Measurements from ENCODE around the gene IFT88. TPM values are rescaled to one million over a fixed set of nuclear protein-coding genes. Genes with fewer than 3 reads are reported as not detected.

The IFT88 gene, protein sequence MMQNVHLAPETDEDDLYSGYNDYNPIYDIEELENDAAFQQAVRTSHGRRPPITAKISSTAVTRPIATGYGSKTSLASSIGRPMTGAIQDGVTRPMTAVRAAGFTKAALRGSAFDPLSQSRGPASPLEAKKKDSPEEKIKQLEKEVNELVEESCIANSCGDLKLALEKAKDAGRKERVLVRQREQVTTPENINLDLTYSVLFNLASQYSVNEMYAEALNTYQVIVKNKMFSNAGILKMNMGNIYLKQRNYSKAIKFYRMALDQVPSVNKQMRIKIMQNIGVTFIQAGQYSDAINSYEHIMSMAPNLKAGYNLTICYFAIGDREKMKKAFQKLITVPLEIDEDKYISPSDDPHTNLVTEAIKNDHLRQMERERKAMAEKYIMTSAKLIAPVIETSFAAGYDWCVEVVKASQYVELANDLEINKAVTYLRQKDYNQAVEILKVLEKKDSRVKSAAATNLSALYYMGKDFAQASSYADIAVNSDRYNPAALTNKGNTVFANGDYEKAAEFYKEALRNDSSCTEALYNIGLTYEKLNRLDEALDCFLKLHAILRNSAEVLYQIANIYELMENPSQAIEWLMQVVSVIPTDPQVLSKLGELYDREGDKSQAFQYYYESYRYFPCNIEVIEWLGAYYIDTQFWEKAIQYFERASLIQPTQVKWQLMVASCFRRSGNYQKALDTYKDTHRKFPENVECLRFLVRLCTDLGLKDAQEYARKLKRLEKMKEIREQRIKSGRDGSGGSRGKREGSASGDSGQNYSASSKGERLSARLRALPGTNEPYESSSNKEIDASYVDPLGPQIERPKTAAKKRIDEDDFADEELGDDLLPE
- total RNA-seq, result 10 to 100 TPM; 13.8 to 21.8 (median 16.9) TPM
- polyA plus RNA-seq, result 10 to 100 TPM in 1 of 3 donors, 1 to 10 TPM in 2; 6.6 to 10.0 (median 8.8) TPM

DNA sequence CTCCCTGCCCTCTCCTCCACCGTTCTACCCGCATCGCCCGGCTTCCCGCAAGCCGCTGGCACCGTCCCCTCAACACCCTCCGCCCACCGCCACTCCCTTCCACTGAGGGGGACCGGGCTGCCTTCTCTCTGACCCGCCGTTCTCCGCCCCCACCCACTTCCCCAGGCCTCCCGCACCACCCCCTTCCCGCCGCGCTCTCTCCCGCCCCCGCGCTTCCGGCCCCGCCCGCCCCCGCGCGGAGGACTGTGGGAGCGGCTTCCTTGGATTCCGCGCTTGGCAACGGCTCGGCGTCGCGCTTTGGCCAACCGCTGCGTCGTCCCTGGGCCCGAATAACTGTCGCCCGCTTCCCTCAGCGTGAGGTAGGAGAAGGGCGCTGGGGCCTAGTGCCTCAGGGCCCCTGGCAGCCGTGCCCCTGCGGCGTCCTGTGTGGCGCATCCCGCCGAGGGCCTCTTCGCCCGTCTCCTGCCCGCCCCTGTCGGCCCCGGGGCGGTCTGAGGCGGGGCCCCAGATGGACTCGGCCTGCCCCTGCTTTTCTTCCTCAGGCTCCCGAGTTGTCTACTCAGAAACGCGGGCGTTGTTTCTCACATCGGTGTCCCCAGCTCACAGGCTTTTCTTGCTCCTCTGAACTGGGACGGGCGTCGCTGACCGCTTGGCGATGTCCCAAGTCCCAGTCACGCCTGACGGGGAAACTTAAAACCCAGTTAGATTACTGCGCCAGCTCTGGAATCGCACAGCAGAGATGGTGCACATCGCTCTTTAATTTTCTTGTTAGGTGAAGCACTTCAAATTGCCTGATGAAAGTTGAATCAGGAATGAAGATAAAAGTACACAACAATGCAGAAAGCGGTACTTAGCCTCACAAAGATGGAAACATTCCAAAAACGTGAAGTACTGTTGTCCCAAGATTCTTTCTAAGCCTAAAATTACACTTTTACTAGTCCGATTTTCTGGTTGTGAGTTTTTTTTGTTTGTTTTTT is at the start of gene IFT88:
TSS of gene IFT88 (plus strand) at position 260 of the 977 bp plus-strand sequence. CDS start 7,229 bp downstream, outside the sequence.
- no peaks in the 10 kb centered on the region for H3K36me3 ChIP-seq
- H3K4me3 ChIP-seq, result peak within 1 kb of the TSS; percentile 67 to 81 (median 74)
- WGBS, 2 donors, result 1% methylated on average over 74 of the region's 74 CpGs
- no peaks in the 10 kb centered on the region for H3K27me3 ChIP-seq
- H3K27ac ChIP-seq, result peak within 1 kb of the TSS; percentile 94 to 96 (median 95)
- no peaks in the 10 kb centered on the region for H3K9me3 ChIP-seq
- peak in 1 of 2 donors; percentile 9 for TF ChIP-seq POLR2A (IDR thresholded peaks at IDR 0.05)
- TF ChIP-seq, protein P1, sequence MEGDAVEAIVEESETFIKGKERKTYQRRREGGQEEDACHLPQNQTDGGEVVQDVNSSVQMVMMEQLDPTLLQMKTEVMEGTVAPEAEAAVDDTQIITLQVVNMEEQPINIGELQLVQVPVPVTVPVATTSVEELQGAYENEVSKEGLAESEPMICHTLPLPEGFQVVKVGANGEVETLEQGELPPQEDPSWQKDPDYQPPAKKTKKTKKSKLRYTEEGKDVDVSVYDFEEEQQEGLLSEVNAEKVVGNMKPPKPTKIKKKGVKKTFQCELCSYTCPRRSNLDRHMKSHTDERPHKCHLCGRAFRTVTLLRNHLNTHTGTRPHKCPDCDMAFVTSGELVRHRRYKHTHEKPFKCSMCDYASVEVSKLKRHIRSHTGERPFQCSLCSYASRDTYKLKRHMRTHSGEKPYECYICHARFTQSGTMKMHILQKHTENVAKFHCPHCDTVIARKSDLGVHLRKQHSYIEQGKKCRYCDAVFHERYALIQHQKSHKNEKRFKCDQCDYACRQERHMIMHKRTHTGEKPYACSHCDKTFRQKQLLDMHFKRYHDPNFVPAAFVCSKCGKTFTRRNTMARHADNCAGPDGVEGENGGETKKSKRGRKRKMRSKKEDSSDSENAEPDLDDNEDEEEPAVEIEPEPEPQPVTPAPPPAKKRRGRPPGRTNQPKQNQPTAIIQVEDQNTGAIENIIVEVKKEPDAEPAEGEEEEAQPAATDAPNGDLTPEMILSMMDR (IDR thresholded peaks at IDR 0.05), result no peak
- TF ChIP-seq POLR2AphosphoS5 (IDR thresholded peaks at IDR 0.05), result peak; percentile 50 to 86 (median 79)
- intact Hi-C loops (cut with DNase I), result loop anchor here (1.0 to 10.0 kb wide), 3 partner anchors 41 to 258 kb away; no protein-coding TSS in a partner anchor
- peaks cover 0 to 19% (median 15%) of the 10 kb centered on the region in 4 donors for H3K4me1 ChIP-seq
- peak; percentile 92 for DNase-seq

DNA sequence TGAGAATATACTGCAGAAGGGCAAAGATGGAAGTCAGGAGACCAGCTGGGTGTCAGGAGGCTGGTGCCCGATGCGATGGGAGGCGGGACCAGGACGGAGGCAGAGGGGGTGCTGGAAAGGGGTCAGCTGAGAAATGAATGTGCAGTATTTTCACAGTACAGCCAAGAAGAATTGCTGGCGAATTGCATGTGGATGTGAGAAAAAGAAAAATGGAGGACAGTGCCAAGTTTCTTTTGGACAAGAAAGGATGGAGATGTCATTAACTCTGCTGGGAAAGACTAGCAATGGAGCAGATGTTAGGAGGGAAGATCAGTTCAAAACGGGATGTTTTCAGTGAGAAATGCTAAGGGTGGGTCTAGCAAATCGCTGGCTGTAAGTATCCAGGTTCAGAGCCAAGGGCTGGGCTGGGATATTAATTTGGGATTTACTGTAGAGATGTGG is 48.3 kb upstream of the IFT88 start:
- no peaks in the 10 kb centered on the region for H3K9me3 ChIP-seq
- intact Hi-C loops (cut with DNase I), result no loop called here
- DNase-seq, result no peak
- no peak overlapping the region for H3K27ac ChIP-seq
- no peak overlapping the region for H3K4me3 ChIP-seq
- no peaks in the 10 kb centered on the region for H3K27me3 ChIP-seq
- no peaks in the 10 kb centered on the region for H3K36me3 ChIP-seq
- H3K4me1 ChIP-seq, result no peaks in the 10 kb centered on the region
- WGBS, 2 donors, result 74 to 91% methylated on average over 7 of the region's 7 CpGs
- TF ChIP-seq POLR2AphosphoS5 (IDR thresholded peaks at IDR 0.05) (no peak), POLR2A (IDR thresholded peaks at IDR 0.05) (no peak), EP300 (IDR thresholded peaks at IDR 0.05) (no peak)
- TF ChIP-seq, protein P1 (IDR thresholded peaks at IDR 0.05), result no peak

DNA sequence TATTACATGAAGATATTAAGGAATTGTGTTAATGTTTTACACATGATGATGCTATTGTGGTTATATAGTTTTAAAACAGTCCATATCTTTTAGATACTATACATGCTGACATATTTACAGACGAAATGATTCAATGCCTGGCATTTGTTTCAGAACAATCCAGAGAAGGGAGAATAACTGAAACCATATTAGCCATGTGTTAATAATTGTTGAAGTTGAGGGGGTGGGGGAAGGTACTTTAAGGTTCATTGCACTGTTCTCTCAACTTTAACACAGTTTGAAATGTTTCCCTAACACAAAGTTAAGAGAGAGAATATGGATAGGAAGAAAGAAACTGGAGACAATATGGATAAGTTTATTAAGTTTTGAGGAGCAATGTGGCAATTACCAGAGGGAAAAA is 47.1 kb upstream of the IFT88 start:
- Histone ChIP-seq H3K36me3 (no peaks in the 10 kb centered on the region), H3K4me1 (peaks cover 0 to 10% (median 7%) of the 10 kb centered on the region in 4 donors), H3K27ac (no peak overlapping the region), H3K4me3 (no peak overlapping the region), H3K9me3 (no peaks in the 10 kb centered on the region), H3K27me3 (no peaks in the 10 kb centered on the region)
- intact Hi-C loops (cut with DNase I), result no loop called here
- TF ChIP-seq EP300 (IDR thresholded peaks at IDR 0.05), result no peak
- TF ChIP-seq, protein P1 (IDR thresholded peaks at IDR 0.05), result no peak
- TF ChIP-seq POLR2AphosphoS5 (IDR thresholded peaks at IDR 0.05), result no peak
- TF ChIP-seq POLR2A (IDR thresholded peaks at IDR 0.05), result no peak
- DNase-seq, result no peak
- WGBS, 2 donors, result 24 to 70% methylated on average over 1 of the region's 1 CpG
